Stimulated activated CD8-positive, alpha-beta memory T cell treated with anti-CD3 and anti-CD28 coated beads, Interleukin-7, amount 100 ng/mL, for 24 hours (primary cell): ENCODE results near the gene SLCO1C1.
"Not testable (repeated sequence)": the region's sequence is repeated elsewhere in the genome, so short reads cannot be mapped to it uniquely, and the experiment has no call there.

ENCODE experiments used
- DNase-seq: peaks from one replicate; pipeline ENCODE4 v3.0.0-alpha.2; 2020; ENCODE audit warnings: low read depth

Gene SLCO1C1

DNA sequence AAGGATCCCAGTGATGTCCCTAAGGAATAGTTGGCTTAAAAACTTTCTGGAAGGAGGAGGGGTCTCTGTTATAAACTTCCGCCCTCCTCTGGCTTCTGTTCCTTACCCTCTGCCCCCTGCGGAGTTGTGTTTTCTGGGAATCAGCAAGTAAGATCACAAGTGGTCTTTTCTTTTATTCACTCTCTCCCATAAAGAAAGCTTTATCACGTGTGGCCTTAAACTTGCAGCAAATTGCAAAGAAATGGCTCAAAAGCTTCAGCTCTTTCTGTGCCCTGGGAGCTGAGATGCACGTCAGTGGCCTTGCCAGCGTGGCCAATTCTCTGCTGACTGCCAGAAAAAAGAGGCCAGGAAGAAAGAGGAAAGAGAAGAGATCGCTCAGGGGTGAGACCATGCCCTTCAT, at the start of gene SLCO1C1:
Gene SLCO1C1, plus strand, starts transcription at position 101 of the 400 bp plus-strand sequence. CDS start 4,245 bp downstream, outside the sequence.
- no peak for DNase-seq

GRCh38 chr12:20646239-20646827, 48.8 kb upstream of the SLCO1C1 start:
- DNase-seq, result no peak

DNA sequence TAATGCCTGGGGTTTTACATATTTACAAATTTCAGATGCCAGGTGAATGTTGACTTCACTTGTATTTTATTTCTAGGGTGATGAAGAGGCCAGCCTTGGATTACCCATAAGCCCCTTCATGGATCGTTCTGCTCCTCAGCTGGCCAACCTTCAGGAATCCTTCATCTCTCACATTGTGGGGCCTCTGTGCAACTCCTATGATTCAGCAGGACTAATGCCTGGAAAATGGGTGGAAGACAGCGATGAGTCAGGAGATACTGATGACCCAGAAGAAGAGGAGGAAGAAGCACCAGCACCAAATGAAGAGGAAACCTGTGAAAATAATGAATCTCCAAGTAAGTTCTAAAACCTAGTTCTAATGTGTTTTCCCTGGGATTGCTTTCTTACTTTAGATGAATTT, 41.3 kb upstream of the SLCO1C1 start:
- DNase-seq, result no peak

- DNase-seq, result no peak
Observed at GRCh38 chr12:20656600-20656999, 38.5 kb upstream of the SLCO1C1 start.

DNA sequence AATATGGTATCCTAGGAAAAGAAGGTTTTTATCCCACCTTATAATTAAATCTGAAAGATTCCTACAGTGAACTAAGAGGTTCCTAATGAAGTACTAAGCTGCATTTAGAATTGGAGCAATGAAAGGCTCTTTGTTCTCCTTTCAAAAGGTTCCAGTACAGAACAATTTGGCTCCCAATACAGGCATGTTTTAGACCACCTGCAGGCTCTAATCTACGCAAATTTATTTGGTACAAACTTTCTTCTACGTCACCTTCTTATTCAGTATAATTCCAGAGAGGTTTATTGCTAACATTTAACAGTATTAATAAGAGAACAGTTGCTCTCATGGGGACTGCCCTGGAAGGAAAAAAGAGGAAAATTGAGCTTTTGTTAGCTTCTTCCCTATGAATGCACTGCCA, 37.6 kb upstream of the SLCO1C1 start:
- DNase-seq, result no peak

DNA sequence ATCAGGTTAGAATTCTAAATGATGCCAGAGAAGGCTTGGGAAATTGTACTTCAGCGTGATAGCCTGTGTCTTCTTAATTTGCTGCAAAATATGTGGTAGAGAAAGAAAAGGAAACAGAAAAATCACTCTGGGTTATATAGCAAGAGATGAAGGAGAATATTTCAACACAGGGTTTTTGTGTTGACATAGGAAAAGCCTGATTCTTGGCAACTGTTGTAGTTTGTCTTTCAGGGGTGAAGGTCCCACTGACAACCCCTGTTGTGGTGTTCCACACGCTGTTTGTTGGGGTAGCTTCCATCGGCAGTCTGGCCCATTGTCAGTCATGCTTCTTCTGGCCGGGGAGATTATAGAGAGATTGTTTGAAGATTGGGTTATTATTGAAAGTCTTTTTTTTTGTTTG, 13.8 kb upstream of the SLCO1C1 start:
- no peak for DNase-seq

GRCh38 chr12:20696181-20696905, 1.2 kb downstream of the SLCO1C1 start:
- no peak for DNase-seq

- no peak for DNase-seq
Observed at GRCh38 chr12:20701106-20701505, 6.0 kb downstream of the SLCO1C1 start.

GRCh38 chr12:20704860-20705259, 9.7 kb downstream of the SLCO1C1 start:
- no peak for DNase-seq

DNA sequence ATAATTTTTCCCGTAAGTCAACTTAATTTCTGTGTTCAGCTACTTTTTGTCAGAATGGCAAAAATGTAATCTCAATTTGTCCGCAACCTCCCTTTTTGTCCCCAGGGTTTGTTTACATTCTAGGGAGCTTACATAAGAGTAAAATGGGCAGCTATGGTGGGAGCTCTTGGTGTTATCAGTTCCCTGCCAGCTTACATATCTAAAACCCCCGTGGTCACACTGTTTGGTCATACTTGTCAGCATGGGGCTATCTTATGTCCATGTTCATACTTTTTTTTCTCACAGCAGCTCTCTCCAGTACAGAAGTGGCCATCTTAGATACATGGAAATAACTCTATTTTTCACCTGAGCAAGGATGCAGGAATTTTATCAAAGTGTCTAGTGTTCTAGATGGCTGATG, 16.7 kb downstream of the SLCO1C1 start:
- DNase-seq, result no peak

DNA sequence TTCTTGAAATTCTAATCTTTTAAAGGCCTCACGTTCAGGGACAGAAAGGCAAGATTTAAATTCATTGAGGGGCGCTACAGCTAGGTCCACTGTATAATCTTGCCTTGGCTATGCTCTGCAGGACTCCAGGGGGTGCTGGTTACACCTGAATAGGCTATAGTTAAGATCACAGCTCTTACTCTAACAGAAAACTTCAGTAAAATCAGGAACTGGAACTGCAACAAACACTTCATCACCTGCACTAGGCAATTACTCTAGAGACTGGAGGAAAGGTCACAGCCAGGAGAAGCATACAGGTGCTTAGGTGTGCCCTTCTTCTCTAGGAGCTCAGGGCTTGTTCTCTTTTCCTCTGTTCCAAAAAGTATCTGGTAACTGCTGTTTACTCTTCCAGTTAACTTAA, 20.9 kb downstream of the SLCO1C1 start:
- no peak for DNase-seq

GRCh38 chr12:20716985-20717384, 21.9 kb downstream of the SLCO1C1 start:
- no peak for DNase-seq

- DNase-seq, result no peak
Observed at GRCh38 chr12:20718294-20718693, 23.2 kb downstream of the SLCO1C1 start.

- DNase-seq, result no peak
Observed at GRCh38 chr12:20722142-20722541, 27.0 kb downstream of the SLCO1C1 start.

- DNase-seq, result no peak
Observed at GRCh38 chr12:20731274-20731673, 36.1 kb downstream of the SLCO1C1 start.

GRCh38 chr12:20740972-20741371, 45.8 kb downstream of the SLCO1C1 start:
- DNase-seq, result no peak

DNA sequence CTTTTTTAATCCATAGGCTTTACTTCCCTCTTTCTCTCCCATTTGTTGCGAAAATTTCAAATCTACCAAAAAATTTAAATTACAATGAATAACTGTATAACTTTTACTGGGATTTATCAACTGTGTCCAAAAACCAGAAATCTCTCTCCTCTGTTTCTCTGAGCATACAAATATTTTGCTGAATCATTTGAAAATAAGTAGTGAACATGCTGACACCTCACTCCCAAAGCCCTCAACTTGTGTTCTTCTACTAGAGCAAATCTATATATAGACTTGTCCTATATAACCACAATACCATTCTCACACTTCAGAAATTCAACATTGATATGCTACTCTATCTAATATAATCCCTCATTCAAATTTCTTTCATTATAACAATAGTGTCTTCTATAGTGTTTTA, 53.1 kb downstream of the SLCO1C1 start:
- DNase-seq, result no peak

DNA sequence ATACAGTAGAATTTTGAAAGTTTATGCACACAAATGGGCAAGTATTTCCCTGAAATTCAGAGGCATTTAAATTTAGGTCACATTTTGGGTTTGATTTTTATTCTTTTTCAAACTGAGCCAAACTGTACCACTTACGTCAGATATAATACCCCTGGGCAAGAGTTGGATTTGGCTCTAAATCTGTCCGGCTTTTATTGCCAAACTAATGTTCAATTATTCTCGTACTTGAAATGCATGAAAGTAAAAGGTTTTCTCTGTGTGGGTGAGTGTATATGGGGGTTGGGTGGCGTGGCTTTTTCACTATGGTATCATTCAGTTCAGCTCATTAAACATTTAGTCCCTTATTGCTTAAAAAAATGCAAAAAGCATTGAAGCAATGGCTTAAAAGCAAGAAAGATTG, 55.9 kb downstream of the SLCO1C1 start:
- no peak for DNase-seq

GRCh38 chr12:20777420-20777819, 82.3 kb downstream of the SLCO1C1 start:
- DNase-seq, result no peak

- DNase-seq, result no peak
Observed at GRCh38 chr12:20778969-20779368, 83.8 kb downstream of the SLCO1C1 start.

GRCh38 chr12:20779971-20780370, 84.8 kb downstream of the SLCO1C1 start:
- not testable (repeated sequence) for DNase-seq

- not testable (repeated sequence) for DNase-seq
Observed at GRCh38 chr12:20783796-20784357, 88.7 kb downstream of the SLCO1C1 start.

- no peak for DNase-seq
Observed at GRCh38 chr12:20792971-20793370, 97.8 kb downstream of the SLCO1C1 start.

DNA sequence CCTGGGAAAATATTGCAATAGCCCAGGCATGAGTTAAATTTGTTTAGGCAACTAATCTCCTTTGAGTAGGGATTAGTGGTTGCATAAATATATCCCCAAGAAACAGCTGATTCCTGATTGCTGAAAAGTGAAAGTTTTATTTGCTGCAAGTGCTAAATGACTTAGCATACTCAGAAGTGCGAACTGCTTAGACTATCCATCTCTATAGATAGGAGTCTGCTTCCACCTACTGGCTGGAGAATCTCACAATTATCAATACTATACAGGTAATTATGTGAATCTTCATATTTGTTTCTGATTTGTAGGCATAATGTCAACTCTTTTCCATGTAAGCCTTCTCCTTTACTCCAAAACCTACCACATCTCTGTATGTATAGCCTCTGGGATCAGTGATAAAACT, 103.4 kb downstream of the SLCO1C1 start:
- no peak for DNase-seq
